HepG2 (cell line): ENCODE results near the gene DCTN2. TPM values are rescaled to one million over a fixed set of nuclear protein-coding genes. Genes with fewer than 3 reads are reported as not detected.

Experiments used
- BHLHE40 ChIP-seq: IDR thresholded peaks from 2 replicates; pipeline ENCODE4 v1.6.1; 2011; ENCODE audit warnings: low read length, improper control_type of control experiment
- IKZF1 ChIP-seq: fragments of 450-650 bp; IDR thresholded peaks from 2 replicates; pipeline ENCODE4 v1.7.1; 2016
- KDM3A ChIP-seq: IDR thresholded peaks from 2 replicates; pipeline ENCODE4 v1.6.1; 2018; ENCODE audit warnings: low read depth, missing compliant biosample characterization
- MTF1 ChIP-seq: sonication (generic); formaldehyde crosslinking; IDR thresholded peaks from 2 replicates; pipeline ENCODE4 v1.5.0; 2020; ENCODE audit warnings: missing genetic modification reagents
- SP140L ChIP-seq: sonication (generic); formaldehyde crosslinking; IDR thresholded peaks from 2 replicates; pipeline ENCODE4 v1.4.0; 2020; ENCODE audit warnings: missing genetic modification reagents, borderline replicate concordance
- SRSF4 ChIP-seq: fragments of 200-400 bp; formaldehyde crosslinking; IDR thresholded peaks from one replicate; pipeline ENCODE4 v1.6.1; 2018; ENCODE audit warnings: mild to moderate bottlenecking, low read depth, low read length, moderate library complexity; ENCODE audit not compliant: poor library complexity, severe bottlenecking
- ZBED4 ChIP-seq: sonication (generic); formaldehyde crosslinking; IDR thresholded peaks from 2 replicates; pipeline ENCODE4 v1.4.0; 2020; ENCODE audit warnings: missing genetic modification reagents, borderline replicate concordance
- ZBTB8A ChIP-seq: sonication (generic); formaldehyde crosslinking; IDR thresholded peaks from 2 replicates; pipeline ENCODE4 v1.4.0; 2020; ENCODE audit warnings: mild to moderate bottlenecking, low read depth, missing genetic modification reagents, borderline replicate concordance
- ZNF207 ChIP-seq: fragments of 450-650 bp; IDR thresholded peaks from 2 replicates; pipeline ENCODE4 v1.6.1; 2016; ENCODE audit warnings: antibody characterized with exemption, borderline replicate concordance
- ZNF496 ChIP-seq: sonication (generic); formaldehyde crosslinking; IDR thresholded peaks from 2 replicates; pipeline ENCODE4 v1.8.1; 2023; ENCODE audit warnings: mild to moderate bottlenecking, moderate library complexity, missing genetic modification reagents; ENCODE audit not compliant: insufficient replicate concordance
- ZNF547 ChIP-seq: sonication (generic); formaldehyde crosslinking; IDR thresholded peaks from 2 replicates; pipeline ENCODE4 v1.5.1; 2020; ENCODE audit warnings: mild to moderate bottlenecking, missing genetic modification reagents
- ZNF557 ChIP-seq: sonication (generic); formaldehyde crosslinking; IDR thresholded peaks from 2 replicates; pipeline ENCODE4 v1.4.0; 2020; ENCODE audit warnings: missing genetic modification reagents
- ZNF597 ChIP-seq: sonication (generic); formaldehyde crosslinking; IDR thresholded peaks from 2 replicates; pipeline ENCODE4 v1.5.0; 2020; ENCODE audit warnings: missing genetic modification reagents
- ZNF709 ChIP-seq: sonication (generic); formaldehyde crosslinking; IDR thresholded peaks from 2 replicates; pipeline ENCODE4 v1.5.0; 2020; ENCODE audit warnings: mild to moderate bottlenecking, missing genetic modification reagents
- polyA plus RNA-seq, 8 experiments: library from polyadenylated mRNA; depleted of rRNA in 3 of 8; stranded (reverse) in 7 of 8; unstranded in 1 of 8; fragments of >200 nt; fragmentation: Illumina TruSeq in 4 of 8; extraction: Trizol in 4 of 8; gene quantifications; 2 replicates each; pipeline versions ENCODE4 v1.2.1 to v1.2.3, GENCODE V29; 2011 to 2016; ENCODE audit warnings: low read depth in 4 of 8, missing spikeins in 1 of 8, mixed read lengths in 1 of 8; ENCODE audit not compliant: insufficient read depth in 1 of 8
- total RNA-seq, 5 experiments: library from RNA; depleted of rRNA; stranded (reverse); fragments of >200 nt; fragmentation: Illumina TruSeq; extraction: Trizol; gene quantifications; 2 replicates each; pipeline ENCODE4 v1.2.3, GENCODE V29; 2016; ENCODE audit warnings: low read depth in 1 of 5
- TF ChIP-seq, protein P1 (sequence below): sonication (generic); formaldehyde crosslinking; IDR thresholded peaks from 2 replicates; pipeline ENCODE4 v1.9.0; 2021; ENCODE audit warnings: missing genetic modification reagents, borderline replicate concordance

Gene DCTN2
- total and polyA plus RNA-seq, 2 of the 13 experiments (the other 11 are each of a cell fraction or from before 2014, with no cell fraction given) = 72.0 to 77.4 TPM

DNA sequence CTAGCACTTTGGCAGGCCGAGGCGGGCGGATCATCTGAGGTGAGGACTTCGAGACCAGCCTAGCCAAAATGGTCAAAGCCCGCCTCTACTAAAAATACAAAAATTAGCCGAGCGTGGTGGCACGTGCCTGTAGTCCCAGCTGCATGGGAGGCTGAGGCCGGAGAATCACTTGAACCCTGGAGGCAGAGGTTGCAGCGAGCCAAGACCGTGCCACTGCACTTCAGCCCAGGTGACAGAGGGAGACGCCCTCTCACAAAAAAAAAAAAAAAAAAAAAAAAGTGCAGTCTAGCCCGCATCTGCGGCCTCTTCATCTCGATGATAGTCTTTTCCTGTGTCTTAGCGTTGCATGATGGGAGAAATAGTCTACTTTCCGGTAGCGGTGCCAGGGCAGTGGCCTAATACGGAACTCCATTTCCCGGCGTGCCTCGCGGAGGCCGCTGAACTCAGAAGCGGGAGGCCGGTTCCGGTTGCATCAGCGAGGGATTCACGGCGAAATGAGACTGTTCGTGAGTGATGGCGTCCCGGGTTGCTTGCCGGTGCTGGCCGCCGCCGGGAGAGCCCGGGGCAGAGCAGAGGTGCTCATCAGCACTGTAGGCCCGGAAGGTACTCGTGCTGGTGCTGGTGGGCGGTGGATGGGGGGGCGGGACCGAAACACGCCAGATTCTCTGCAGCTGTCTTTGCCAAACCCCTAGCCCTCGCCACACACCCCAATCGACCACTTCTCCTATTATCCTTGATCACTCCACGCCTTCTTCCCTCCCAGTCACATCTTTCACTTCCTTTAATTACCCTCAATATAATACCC is 59.2 kb downstream of the DCTN2 start, which contains the start of gene MARS1 (continued):
- TF ChIP-seq ZNF557 (CRISPR knock-in tag) (no peak), SP140L (CRISPR knock-in tag) (no peak), ZNF597 (no peak), ZNF709 (CRISPR knock-in tag) (no peak), ZNF207 (no peak), ZNF496 (no peak), ZNF547 (CRISPR knock-in tag) (peak; percentile 72; the same call in 1 of the 2 replicates), IKZF1 (no peak), ZBED4 (CRISPR knock-in tag) (no peak), ZBTB8A (CRISPR knock-in tag) (no peak), SRSF4 (no peak), BHLHE40 (peak; percentile 7; the same call in 1 of the 2 replicates), KDM3A (CRISPR knock-in tag) (0 out of 2 replicates have a peak, but pooled peaks have one; percentile 24), MTF1 (CRISPR knock-in tag) (no peak)
- TF ChIP-seq, protein P1, sequence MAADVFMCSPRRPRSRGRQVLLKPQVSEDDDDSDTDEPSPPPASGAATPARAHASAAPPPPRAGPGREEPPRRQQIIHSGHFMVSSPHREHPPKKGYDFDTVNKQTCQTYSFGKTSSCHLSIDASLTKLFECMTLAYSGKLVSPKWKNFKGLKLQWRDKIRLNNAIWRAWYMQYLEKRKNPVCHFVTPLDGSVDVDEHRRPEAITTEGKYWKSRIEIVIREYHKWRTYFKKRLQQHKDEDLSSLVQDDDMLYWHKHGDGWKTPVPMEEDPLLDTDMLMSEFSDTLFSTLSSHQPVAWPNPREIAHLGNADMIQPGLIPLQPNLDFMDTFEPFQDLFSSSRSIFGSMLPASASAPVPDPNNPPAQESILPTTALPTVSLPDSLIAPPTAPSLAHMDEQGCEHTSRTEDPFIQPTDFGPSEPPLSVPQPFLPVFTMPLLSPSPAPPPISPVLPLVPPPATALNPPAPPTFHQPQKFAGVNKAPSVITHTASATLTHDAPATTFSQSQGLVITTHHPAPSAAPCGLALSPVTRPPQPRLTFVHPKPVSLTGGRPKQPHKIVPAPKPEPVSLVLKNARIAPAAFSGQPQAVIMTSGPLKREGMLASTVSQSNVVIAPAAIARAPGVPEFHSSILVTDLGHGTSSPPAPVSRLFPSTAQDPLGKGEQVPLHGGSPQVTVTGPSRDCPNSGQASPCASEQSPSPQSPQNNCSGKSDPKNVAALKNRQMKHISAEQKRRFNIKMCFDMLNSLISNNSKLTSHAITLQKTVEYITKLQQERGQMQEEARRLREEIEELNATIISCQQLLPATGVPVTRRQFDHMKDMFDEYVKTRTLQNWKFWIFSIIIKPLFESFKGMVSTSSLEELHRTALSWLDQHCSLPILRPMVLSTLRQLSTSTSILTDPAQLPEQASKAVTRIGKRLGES (CRISPR knock-in tag) = no peak
